Fibroblast of lung (primary cell): Measurements from ENCODE around the gene C2orf74.

ENCODE experiments used
- CTCF ChIP-seq, 2 donors: IDR thresholded peaks in 1 of 2; conservative IDR thresholded peaks in 1 of 2; 1 replicate in 1 of 2; 2 replicates in 1 of 2; pipeline ENCODE4 v1.5.1; 2011 to 2012; ENCODE audit warnings: low read length in 2 of 2, control low read depth in 1 of 2, inconsistent platforms in 1 of 2, low read depth in 1 of 2, mild to moderate bottlenecking in 1 of 2
- EZH2 ChIP-seq: IDR thresholded peaks from 2 replicates; pipeline ENCODE4 v1.5.1; 2012; ENCODE audit warnings: low read length, control low read depth, mild to moderate bottlenecking; ENCODE audit errors: missing control alignments

- TF ChIP-seq CTCF (conservative IDR thresholded peaks at IDR 0.05 in 1 of 2, IDR thresholded peaks at IDR 0.05 in 1 of 2; ENCODE audit: low read depth in 1 of 2, low read length in 2 of 2) = no peak
- no peak for TF ChIP-seq EZH2
These were observed 20.8 kb upstream of the C2orf74 start for GRCh38 chr2:61141151-61141550.
